Measurements from ENCODE around the gene SWT1. TPM values are rescaled to one million over a fixed set of nuclear protein-coding genes. Genes with fewer than 3 reads are reported as not detected.

The SWT1 gene
- total and polyA plus RNA-seq, 9 of the 15 experiments (the other 6 are each of a cell fraction or from before 2014, with no cell fraction given) = 1.5 to 3.4 (median 2.3) TPM

- TF ChIP-seq MNT (conservative IDR thresholded peaks at IDR 0.05) (peak; percentile 62 to 66), PHF20 (IDR thresholded peaks at IDR 0.05; ENCODE audit: partially characterized antibody) (no peak), DPF2 (IDR thresholded peaks at IDR 0.05) (no peak), NFYB (IDR thresholded peaks at IDR 0.05; ENCODE audit: extremely low read depth, insufficient read length) (peak; percentile 92), CTBP1 (IDR thresholded peaks at IDR 0.05; ENCODE audit: borderline replicate concordance) (no peak; the same call in 1 of the 2 replicates), ZBTB43 (CRISPR knock-in tag; IDR thresholded peaks at IDR 0.05) (no peak), CREBBP (IDR thresholded peaks at IDR 0.05; ENCODE audit: low read depth, low read length) (no peak), PTBP1 (IDR thresholded peaks at IDR 0.05; ENCODE audit: low read depth, low read length) (0 out of 2 replicates have a peak, but pooled peaks have one; percentile 25), LARP7 (IDR thresholded peaks at IDR 0.05) (no peak), ZBTB1 (CRISPR knock-in tag; IDR thresholded peaks at IDR 0.05; ENCODE audit: borderline replicate concordance, low read depth) (0 out of 2 replicates have a peak, but pooled peaks have one; percentile 35), RAD21 (CRISPR knock-in tag; conservative IDR thresholded peaks at IDR 0.05 in 1 of 2, IDR thresholded peaks at IDR 0.05 in 1 of 2) (no peak), FOXA1 (IDR thresholded peaks at IDR 0.05; ENCODE audit: borderline replicate concordance) (no peak), YY1 (IDR thresholded peaks at IDR 0.05; ENCODE audit: borderline replicate concordance in 1 of 3, control insufficient read depth in 1 of 3, extremely low read depth in 1 of 3, insufficient read depth in 3 of 3, insufficient read length in 1 of 3, insufficient replicate concordance in 2 of 3, low read depth in 1 of 3, low read length in 2 of 3) (peak in 2 of 3 experiments; percentile 39 to 63), ELF2 (CRISPR knock-in tag; IDR thresholded peaks at IDR 0.05) (no peak), HNRNPUL1 (IDR thresholded peaks at IDR 0.05; ENCODE audit: low read length) (no peak), TGIF2 (CRISPR knock-in tag; IDR thresholded peaks at IDR 0.05) (0 out of 2 replicates have a peak, but pooled peaks have one; percentile 20), ZKSCAN8 (CRISPR knock-in tag; IDR thresholded peaks at IDR 0.05) (no peak), CHCHD3 (CRISPR knock-in tag; IDR thresholded peaks at IDR 0.05) (no peak), HMGXB4 (CRISPR knock-in tag; IDR thresholded peaks at IDR 0.05) (peak; percentile 56; the same call in 1 of the 2 replicates), NFXL1 (CRISPR knock-in tag; IDR thresholded peaks at IDR 0.05) (no peak), JUNB (CRISPR knock-in tag; conservative IDR thresholded peaks at IDR 0.05) (no peak; the same call in 1 of the 2 replicates), SMARCB1 (IDR thresholded peaks at IDR 0.05; ENCODE audit: insufficient read length, low read depth) (no peak), ILF3 (IDR thresholded peaks at IDR 0.05; ENCODE audit: borderline replicate concordance) (no peak), KAT2B (IDR thresholded peaks at IDR 0.05; ENCODE audit: low read depth, low read length) (no peak)
These were observed 159.4 kb downstream of the SWT1 start (continued) for GRCh38 chr1:185316163-185317033.
